ENCODE measurements around the gene AMHR2.
"Not testable (repeated sequence)": the region's sequence is repeated elsewhere in the genome, so short reads cannot be mapped to it uniquely, and the experiment has no call there.

The AMHR2 gene

GRCh38 chr12:53413485-53414204 is 10.0 kb upstream of the AMHR2 start:
- no peak overlapping the region for H3K9ac ChIP-seq (ENCODE audit: low read depth in 1 of 2, low read length in 2 of 2)
- no peaks in the 10 kb centered on the region for H3K9me3 ChIP-seq (ENCODE audit: control insufficient read depth in 1 of 2, low read length in 2 of 2)
- H3K27ac ChIP-seq (ENCODE audit: low read depth, low read length): no peak overlapping the region
- H3K36me3 ChIP-seq (ENCODE audit: control insufficient read depth in 1 of 2, insufficient read depth in 2 of 2, low read length in 2 of 2): peaks cover 25 to 31% of the 10 kb centered on the region in 2 donors
- H3K4me3 ChIP-seq (ENCODE audit: low read depth in 1 of 2, low read length in 2 of 2): no peak overlapping the region
- H3K4me1 ChIP-seq (ENCODE audit: control insufficient read depth in 1 of 2, insufficient read depth in 2 of 2, low read length in 2 of 2): peaks cover 3 to 4% of the 10 kb centered on the region in 2 donors
- H3K27me3 ChIP-seq (ENCODE audit: control insufficient read depth in 1 of 2, insufficient read depth in 2 of 2, low read length in 2 of 2): no peaks in the 10 kb centered on the region

- Histone ChIP-seq H3K4me3 (ENCODE audit: low read depth in 1 of 2, low read length in 2 of 2) (no peak overlapping the region), H3K9ac (ENCODE audit: low read depth in 1 of 2, low read length in 2 of 2) (no peak overlapping the region), H3K27ac (ENCODE audit: low read depth, low read length) (no peak overlapping the region), H3K36me3 (ENCODE audit: control insufficient read depth in 1 of 2, insufficient read depth in 2 of 2, low read length in 2 of 2) (peaks cover 20 to 21% of the 10 kb centered on the region in 2 donors), H3K9me3 (ENCODE audit: control insufficient read depth in 1 of 2, low read length in 2 of 2) (no peaks in the 10 kb centered on the region), H3K27me3 (ENCODE audit: control insufficient read depth in 1 of 2, insufficient read depth in 2 of 2, low read length in 2 of 2) (no peaks in the 10 kb centered on the region), H3K4me1 (ENCODE audit: control insufficient read depth in 1 of 2, insufficient read depth in 2 of 2, low read length in 2 of 2) (peaks cover 3 to 4% of the 10 kb centered on the region in 2 donors)
These were observed 8.8 kb upstream of the AMHR2 start for GRCh38 chr12:53414756-53415417.

DNA sequence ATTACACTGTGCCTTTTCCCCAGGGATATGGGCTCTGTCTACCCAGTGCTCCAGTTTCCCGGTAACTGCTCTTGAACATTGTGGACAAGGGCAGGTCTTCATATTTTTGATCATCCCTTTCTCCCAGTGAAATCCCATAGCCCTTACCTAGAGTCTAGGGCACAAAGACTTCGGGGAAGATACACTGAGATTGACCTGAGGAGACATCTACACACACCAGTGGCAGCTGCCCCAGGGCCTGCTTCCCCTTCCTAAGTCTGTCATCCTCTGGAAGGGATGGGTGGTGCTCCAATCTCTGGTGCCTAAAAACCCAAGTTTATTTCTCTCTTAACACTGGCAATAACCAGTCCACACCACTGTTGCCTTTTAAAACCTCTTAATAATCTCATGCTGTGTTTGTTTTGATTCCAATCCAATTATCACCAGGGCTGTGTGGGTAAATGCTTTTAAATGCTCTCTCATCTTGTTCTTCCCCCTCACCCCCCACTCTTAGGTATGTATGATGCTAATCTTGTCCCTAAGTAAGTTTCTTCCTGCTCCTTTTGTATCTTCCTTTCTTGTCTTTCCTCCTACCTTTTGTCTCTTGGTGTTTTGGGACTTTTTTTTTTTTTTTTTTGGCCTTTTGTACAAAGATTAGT is 7.8 kb upstream of the AMHR2 start:
- not testable (repeated sequence) for H3K27ac ChIP-seq (ENCODE audit: low read depth, low read length)

GRCh38 chr12:53417291-53417816 is 6.3 kb upstream of the AMHR2 start:
- H3K27me3 ChIP-seq (ENCODE audit: control insufficient read depth in 1 of 2, insufficient read depth in 2 of 2, low read length in 2 of 2); H3K9ac ChIP-seq (ENCODE audit: low read depth in 1 of 2, low read length in 2 of 2); H3K9me3 ChIP-seq (ENCODE audit: control insufficient read depth in 1 of 2, low read length in 2 of 2); H3K4me1 ChIP-seq (ENCODE audit: control insufficient read depth in 1 of 2, insufficient read depth in 2 of 2, low read length in 2 of 2); H3K36me3 ChIP-seq (ENCODE audit: control insufficient read depth in 1 of 2, insufficient read depth in 2 of 2, low read length in 2 of 2); H3K27ac ChIP-seq (ENCODE audit: low read depth, low read length); H3K4me3 ChIP-seq (ENCODE audit: low read depth in 1 of 2, low read length in 2 of 2): not testable (repeated sequence)

More for the DNA sequence above, 7.8 kb upstream of the AMHR2 start:
- not testable (repeated sequence) for H3K4me3 ChIP-seq (ENCODE audit: low read depth in 1 of 2, low read length in 2 of 2); H3K27me3 ChIP-seq (ENCODE audit: control insufficient read depth in 1 of 2, insufficient read depth in 2 of 2, low read length in 2 of 2); H3K4me1 ChIP-seq (ENCODE audit: control insufficient read depth in 1 of 2, insufficient read depth in 2 of 2, low read length in 2 of 2); H3K9ac ChIP-seq (ENCODE audit: low read depth in 1 of 2, low read length in 2 of 2); H3K9me3 ChIP-seq (ENCODE audit: control insufficient read depth in 1 of 2, low read length in 2 of 2)
- peaks cover 16 to 17% of the 10 kb centered on the region in 2 donors for H3K36me3 ChIP-seq (ENCODE audit: control insufficient read depth in 1 of 2, insufficient read depth in 2 of 2, low read length in 2 of 2)

- H3K27ac ChIP-seq (ENCODE audit: low read depth, low read length): no peak overlapping the region
- no peaks in the 10 kb centered on the region for H3K27me3 ChIP-seq (ENCODE audit: control insufficient read depth in 1 of 2, insufficient read depth in 2 of 2, low read length in 2 of 2)
- no peak overlapping the region for H3K9ac ChIP-seq (ENCODE audit: low read depth in 1 of 2, low read length in 2 of 2)
- H3K4me1 ChIP-seq (ENCODE audit: control insufficient read depth in 1 of 2, insufficient read depth in 2 of 2, low read length in 2 of 2): peaks cover 0 to 4% of the 10 kb centered on the region in 2 donors
- H3K9me3 ChIP-seq (ENCODE audit: control insufficient read depth in 1 of 2, low read length in 2 of 2): no peaks in the 10 kb centered on the region
- H3K4me3 ChIP-seq (ENCODE audit: low read depth in 1 of 2, low read length in 2 of 2): no peak overlapping the region
- H3K36me3 ChIP-seq (ENCODE audit: control insufficient read depth in 1 of 2, insufficient read depth in 2 of 2, low read length in 2 of 2): no peaks in the 10 kb centered on the region
These were observed 5.4 kb upstream of the AMHR2 start for GRCh38 chr12:53418221-53418620.

GRCh38 chr12:53419756-53420155 is 3.9 kb upstream of the AMHR2 start:
- Histone ChIP-seq H3K9ac (ENCODE audit: low read depth in 1 of 2, low read length in 2 of 2) (no peak overlapping the region), H3K4me1 (ENCODE audit: control insufficient read depth in 1 of 2, insufficient read depth in 2 of 2, low read length in 2 of 2) (peaks cover 0 to 4% of the 10 kb centered on the region in 2 donors), H3K4me3 (ENCODE audit: low read depth in 1 of 2, low read length in 2 of 2) (no peak overlapping the region)

GRCh38 chr12:53422247-53422646 is 1.4 kb upstream of the AMHR2 start:
- H3K36me3 ChIP-seq (ENCODE audit: control insufficient read depth in 1 of 2, insufficient read depth in 2 of 2, low read length in 2 of 2); H3K27ac ChIP-seq (ENCODE audit: low read depth, low read length); H3K4me3 ChIP-seq (ENCODE audit: low read depth in 1 of 2, low read length in 2 of 2); H3K27me3 ChIP-seq (ENCODE audit: control insufficient read depth in 1 of 2, insufficient read depth in 2 of 2, low read length in 2 of 2); H3K9me3 ChIP-seq (ENCODE audit: control insufficient read depth in 1 of 2, low read length in 2 of 2); H3K4me1 ChIP-seq (ENCODE audit: control insufficient read depth in 1 of 2, insufficient read depth in 2 of 2, low read length in 2 of 2); H3K9ac ChIP-seq (ENCODE audit: low read depth in 1 of 2, low read length in 2 of 2): not testable (repeated sequence)

More at GRCh38 chr12:53419756-53420155, 3.9 kb upstream of the AMHR2 start:
- Histone ChIP-seq H3K9me3 (ENCODE audit: control insufficient read depth in 1 of 2, low read length in 2 of 2) (no peaks in the 10 kb centered on the region), H3K36me3 (ENCODE audit: control insufficient read depth in 1 of 2, insufficient read depth in 2 of 2, low read length in 2 of 2) (no peaks in the 10 kb centered on the region), H3K27me3 (ENCODE audit: control insufficient read depth in 1 of 2, insufficient read depth in 2 of 2, low read length in 2 of 2) (no peaks in the 10 kb centered on the region), H3K27ac (ENCODE audit: low read depth, low read length) (no peak overlapping the region)

- Histone ChIP-seq H3K4me1 (ENCODE audit: control insufficient read depth in 1 of 2, insufficient read depth in 2 of 2, low read length in 2 of 2) (peaks cover 7 to 14% of the 10 kb centered on the region in 2 donors), H3K9me3 (ENCODE audit: control insufficient read depth in 1 of 2, low read length in 2 of 2) (no peaks in the 10 kb centered on the region), H3K9ac (ENCODE audit: low read depth in 1 of 2, low read length in 2 of 2) (no peak overlapping the region), H3K27me3 (ENCODE audit: control insufficient read depth in 1 of 2, insufficient read depth in 2 of 2, low read length in 2 of 2) (no peaks in the 10 kb centered on the region), H3K36me3 (ENCODE audit: control insufficient read depth in 1 of 2, insufficient read depth in 2 of 2, low read length in 2 of 2) (no peaks in the 10 kb centered on the region), H3K4me3 (ENCODE audit: low read depth in 1 of 2, low read length in 2 of 2) (no peak overlapping the region), H3K27ac (ENCODE audit: low read depth, low read length) (no peak overlapping the region)
These were observed 1.2 kb downstream of the AMHR2 start for GRCh38 chr12:53424626-53425514.

GRCh38 chr12:53425515-53426150 is 2.0 kb downstream of the AMHR2 start:
- H3K27me3 ChIP-seq (ENCODE audit: control insufficient read depth in 1 of 2, insufficient read depth in 2 of 2, low read length in 2 of 2): no peaks in the 10 kb centered on the region
- H3K9me3 ChIP-seq (ENCODE audit: control insufficient read depth in 1 of 2, low read length in 2 of 2): no peaks in the 10 kb centered on the region
- H3K4me3 ChIP-seq (ENCODE audit: low read depth in 1 of 2, low read length in 2 of 2): no peak overlapping the region
- peaks cover 7 to 14% of the 10 kb centered on the region in 2 donors for H3K4me1 ChIP-seq (ENCODE audit: control insufficient read depth in 1 of 2, insufficient read depth in 2 of 2, low read length in 2 of 2)
- no peak overlapping the region for H3K27ac ChIP-seq (ENCODE audit: low read depth, low read length)
- no peak overlapping the region for H3K9ac ChIP-seq (ENCODE audit: low read depth in 1 of 2, low read length in 2 of 2)
- H3K36me3 ChIP-seq (ENCODE audit: control insufficient read depth in 1 of 2, insufficient read depth in 2 of 2, low read length in 2 of 2): no peaks in the 10 kb centered on the region

Measured in duodenal mucosa (tissue), 2 donors.